ENCODE results near the gene SWAP70.

SWAP70 gene

GRCh38 chr11:9780929-9781328 is 117.1 kb downstream of the SWAP70 start:
- no peak for DNase-seq

GRCh38 chr11:9783986-9784385 is 120.1 kb downstream of the SWAP70 start:
- no peak for DNase-seq

- DNase-seq: no peak
These were observed 120.9 kb downstream of the SWAP70 start for GRCh38 chr11:9784602-9785315.

GRCh38 chr11:9787260-9787659 is 123.4 kb downstream of the SWAP70 start:
- no peak for DNase-seq

GRCh38 chr11:9787981-9788521 is 124.2 kb downstream of the SWAP70 start:
- DNase-seq: no peak

GRCh38 chr11:9789910-9790309 is 126.0 kb downstream of the SWAP70 start:
- DNase-seq: no peak

GRCh38 chr11:9790703-9791102 is 126.8 kb downstream of the SWAP70 start:
- DNase-seq: no peak

GRCh38 chr11:9796266-9796665 is 132.4 kb downstream of the SWAP70 start:
- no peak for DNase-seq

GRCh38 chr11:9796854-9797253 is 133.0 kb downstream of the SWAP70 start:
- no peak for DNase-seq

- no peak for DNase-seq
These were observed 133.4 kb downstream of the SWAP70 start for GRCh38 chr11:9797300-9797699.

- DNase-seq: no peak
These were observed 136.0 kb downstream of the SWAP70 start for GRCh38 chr11:9799886-9800285.

- DNase-seq: no peak
These were observed 138.5 kb downstream of the SWAP70 start for GRCh38 chr11:9802291-9802861.
